Ascending aorta (tissue), 2 donors: ENCODE results near the gene NCKAP5. TPM values are rescaled to one million over a fixed set of nuclear protein-coding genes. Genes with fewer than 3 reads are reported as not detected.

Experiments used
- DNase-seq, 2 donors: peaks; one replicate each; pipeline ENCODE4 v3.0.0-alpha.2; 2019; ENCODE audit warnings: low spot score in 2 of 2
- H3K27ac ChIP-seq, 2 donors: fragments of 200-600 bp; sonication (generic); one replicate each; pipeline ENCODE4 v1.5.1; 2016 to 2017; ENCODE audit warnings: mild to moderate bottlenecking in 1 of 2
- H3K27me3 ChIP-seq: fragments of 200-600 bp; sonication (generic); one replicate; pipeline ENCODE4 v1.5.1; 2017
- H3K36me3 ChIP-seq, 2 donors: fragments of 200-600 bp; sonication (generic); one replicate each; pipeline ENCODE4 v1.5.1; 2016
- H3K4me1 ChIP-seq, 2 donors: fragments of 200-600 bp; sonication (generic); one replicate each; pipeline ENCODE4 v1.5.1; 2016 to 2017; ENCODE audit warnings: mild to moderate bottlenecking in 1 of 2
- H3K4me3 ChIP-seq, 2 donors: fragments of 200-600 bp; sonication (generic); one replicate each; pipeline ENCODE4 v1.5.1; 2016 to 2017; ENCODE audit warnings: mild to moderate bottlenecking in 1 of 2
- H3K9me3 ChIP-seq, 2 donors: fragments of 200-600 bp; sonication (generic); one replicate each; pipeline ENCODE4 v1.5.1; 2016
- intact Hi-C: fragments of 100-400 bp; cut with DNase I; formaldehyde crosslinking; loops from one replicate; pipeline ENCODE4 v1.15.1; 2023
- total RNA-seq: library from RNA; depleted of rRNA; stranded (reverse); fragments of >200 nt; gene quantifications from one replicate; pipeline ENCODE4 v1.1.0, GENCODE V29; 2016
- TF ChIP-seq, protein P1 (sequence below), 3 experiments: fragments of 200-600 bp in 2 of 3; fragments of 450-650 bp in 1 of 3; sonication (generic) in 2 of 3; IDR thresholded peaks; one replicate each; pipeline ENCODE4 v1.5.1; 2016 to 2019; ENCODE audit warnings: antibody characterized with exemption in 3 of 3, mild to moderate bottlenecking in 1 of 3, moderate library complexity in 1 of 3

NCKAP5 gene
- total RNA-seq, 1 donor from 2014 or later: 0.75 TPM

DNA sequence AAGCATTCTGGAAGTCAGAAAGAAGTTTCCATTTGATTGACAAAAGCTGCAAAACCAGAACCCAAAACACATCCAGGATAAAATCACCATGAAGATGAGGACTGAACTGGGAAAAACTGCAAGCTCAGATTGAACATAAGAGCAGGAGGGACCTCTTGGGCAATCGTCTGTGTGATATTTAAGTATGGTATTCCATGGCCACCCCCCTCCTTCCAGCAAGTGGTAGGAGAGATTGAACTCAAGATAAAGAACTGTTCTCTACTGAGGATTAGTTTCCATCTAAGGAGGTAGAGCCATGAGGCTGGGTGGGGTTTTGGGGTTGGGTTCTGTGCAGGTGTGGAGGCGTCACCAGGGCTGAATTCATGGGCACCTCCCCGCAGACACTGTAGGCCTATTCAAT lies 251.1 kb downstream of the NCKAP5 start:
- Histone ChIP-seq H3K36me3 (no peaks in the 10 kb centered on the region), H3K4me1 (no peaks in the 10 kb centered on the region), H3K27me3 (no peaks in the 10 kb centered on the region), H3K9me3 (no peaks in the 10 kb centered on the region), H3K27ac (no peak overlapping the region), H3K4me3 (no peak overlapping the region)
- intact Hi-C loops: no loop called here
- TF ChIP-seq, protein P1, sequence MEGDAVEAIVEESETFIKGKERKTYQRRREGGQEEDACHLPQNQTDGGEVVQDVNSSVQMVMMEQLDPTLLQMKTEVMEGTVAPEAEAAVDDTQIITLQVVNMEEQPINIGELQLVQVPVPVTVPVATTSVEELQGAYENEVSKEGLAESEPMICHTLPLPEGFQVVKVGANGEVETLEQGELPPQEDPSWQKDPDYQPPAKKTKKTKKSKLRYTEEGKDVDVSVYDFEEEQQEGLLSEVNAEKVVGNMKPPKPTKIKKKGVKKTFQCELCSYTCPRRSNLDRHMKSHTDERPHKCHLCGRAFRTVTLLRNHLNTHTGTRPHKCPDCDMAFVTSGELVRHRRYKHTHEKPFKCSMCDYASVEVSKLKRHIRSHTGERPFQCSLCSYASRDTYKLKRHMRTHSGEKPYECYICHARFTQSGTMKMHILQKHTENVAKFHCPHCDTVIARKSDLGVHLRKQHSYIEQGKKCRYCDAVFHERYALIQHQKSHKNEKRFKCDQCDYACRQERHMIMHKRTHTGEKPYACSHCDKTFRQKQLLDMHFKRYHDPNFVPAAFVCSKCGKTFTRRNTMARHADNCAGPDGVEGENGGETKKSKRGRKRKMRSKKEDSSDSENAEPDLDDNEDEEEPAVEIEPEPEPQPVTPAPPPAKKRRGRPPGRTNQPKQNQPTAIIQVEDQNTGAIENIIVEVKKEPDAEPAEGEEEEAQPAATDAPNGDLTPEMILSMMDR (IDR thresholded peaks at IDR 0.05): no peak
- no peak for DNase-seq

DNA sequence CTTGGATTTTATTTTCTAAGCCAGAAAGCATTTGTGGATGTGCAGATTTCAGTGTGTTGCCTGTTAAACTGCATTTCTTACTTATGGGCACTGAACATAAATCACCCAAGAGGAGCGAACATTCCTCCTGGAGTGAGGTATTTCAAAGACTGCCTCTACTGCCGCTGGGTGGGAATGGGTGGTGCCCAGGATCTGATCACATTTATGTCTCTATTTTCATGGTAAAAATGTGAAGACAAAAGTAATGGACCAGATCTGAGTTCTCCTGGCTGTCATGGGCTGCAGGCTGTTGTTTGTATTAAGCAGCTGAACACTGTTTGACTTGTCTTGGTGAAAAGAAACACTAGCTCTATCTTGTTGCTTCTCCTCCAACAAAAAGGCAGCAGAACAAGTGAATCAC lies 251.7 kb downstream of the NCKAP5 start:
- Histone ChIP-seq H3K27me3 (no peaks in the 10 kb centered on the region), H3K36me3 (no peaks in the 10 kb centered on the region), H3K4me1 (no peaks in the 10 kb centered on the region), H3K9me3 (no peaks in the 10 kb centered on the region), H3K4me3 (no peak overlapping the region), H3K27ac (no peak overlapping the region)
- no peak for DNase-seq
- intact Hi-C loops: no loop called here
- TF ChIP-seq, protein P1 (IDR thresholded peaks at IDR 0.05): no peak

DNA sequence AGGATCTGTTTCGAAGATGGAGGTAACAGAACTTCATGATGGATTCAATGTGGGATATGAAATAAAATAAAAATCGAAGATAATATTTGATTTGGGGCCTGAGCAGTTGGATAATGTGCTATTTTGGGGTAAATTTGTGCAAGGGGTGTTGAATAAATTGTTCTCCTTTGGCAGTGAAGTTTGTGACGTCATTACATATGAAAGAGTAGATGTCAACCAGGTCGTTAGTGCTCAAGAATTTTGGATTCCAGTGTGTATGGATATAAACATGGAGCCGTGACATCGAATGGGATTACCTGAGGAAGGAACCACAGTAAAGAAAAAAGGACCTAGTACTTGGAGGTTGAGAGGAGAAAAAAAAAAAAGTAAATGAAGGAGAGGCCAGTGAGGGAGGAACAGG lies 253.0 kb downstream of the NCKAP5 start:
- H3K4me3 ChIP-seq: no peak overlapping the region
- TF ChIP-seq, protein P1 (IDR thresholded peaks at IDR 0.05): no peak
- no peaks in the 10 kb centered on the region for H3K36me3 ChIP-seq
- H3K4me1 ChIP-seq: no peaks in the 10 kb centered on the region
- no peak overlapping the region for H3K27ac ChIP-seq
- DNase-seq: no peak
- H3K27me3 ChIP-seq: no peaks in the 10 kb centered on the region
- intact Hi-C loops: no loop called here
- no peaks in the 10 kb centered on the region for H3K9me3 ChIP-seq

DNA sequence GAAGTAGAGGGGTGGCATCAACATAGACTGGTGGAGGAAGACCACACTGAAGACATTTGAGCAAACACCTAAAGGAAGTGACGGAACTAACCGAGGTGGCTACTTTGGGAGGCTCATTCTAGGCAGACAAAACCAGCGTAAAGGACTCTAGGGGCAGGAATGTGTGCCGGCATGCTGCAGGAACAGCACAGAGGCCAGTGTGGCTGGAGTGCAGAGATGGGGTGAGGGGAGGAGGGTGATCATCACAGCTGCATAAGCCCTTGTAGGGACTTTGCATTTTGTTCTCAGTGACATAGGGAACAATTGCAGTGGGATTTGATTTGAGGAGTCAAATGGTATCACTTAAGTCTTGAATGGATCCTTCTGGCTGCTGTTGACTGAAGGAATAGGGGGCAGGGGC lies 253.5 kb downstream of the NCKAP5 start:
- TF ChIP-seq, protein P1 (IDR thresholded peaks at IDR 0.05): no peak
- no peak for DNase-seq
- Histone ChIP-seq H3K27ac (no peak overlapping the region), H3K27me3 (no peaks in the 10 kb centered on the region), H3K4me3 (no peak overlapping the region), H3K36me3 (no peaks in the 10 kb centered on the region), H3K9me3 (no peaks in the 10 kb centered on the region), H3K4me1 (no peaks in the 10 kb centered on the region)
- intact Hi-C loops: no loop called here

DNA sequence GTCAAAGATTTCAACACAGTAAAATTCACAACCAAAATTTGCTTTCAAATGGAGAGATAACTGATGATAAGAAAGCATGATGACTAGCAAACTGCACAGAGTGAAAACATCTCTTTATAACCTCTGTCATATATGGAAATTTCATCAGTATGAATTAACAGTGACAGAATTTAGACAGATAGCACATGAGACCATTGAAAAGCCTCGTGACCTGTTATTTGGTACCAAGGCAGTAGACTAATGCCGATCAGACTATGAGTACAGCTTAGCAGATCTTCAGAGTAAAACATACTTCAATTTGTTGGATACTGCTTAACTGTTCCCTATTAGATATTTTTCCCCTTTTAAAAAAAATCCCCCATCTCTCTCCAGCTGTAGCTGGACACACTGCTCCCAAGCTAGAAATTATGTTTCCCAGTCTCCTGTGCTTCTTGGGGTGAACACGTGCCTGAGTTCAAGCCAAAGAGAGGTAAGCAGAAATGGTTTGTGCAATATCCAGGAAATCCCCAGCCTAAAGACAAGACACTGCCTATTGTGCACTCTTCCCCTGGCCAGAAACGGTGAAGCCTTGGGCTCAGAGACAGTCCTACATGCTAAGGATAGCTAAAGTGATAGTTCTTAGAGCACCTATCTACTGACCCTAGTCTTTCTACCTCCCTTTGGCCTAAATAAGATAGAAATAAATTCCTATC lies 256.1 kb downstream of the NCKAP5 start:
- TF ChIP-seq, protein P1 (IDR thresholded peaks at IDR 0.05): no peak
- no peaks in the 10 kb centered on the region for H3K9me3 ChIP-seq
- intact Hi-C loops: no loop called here

DNA sequence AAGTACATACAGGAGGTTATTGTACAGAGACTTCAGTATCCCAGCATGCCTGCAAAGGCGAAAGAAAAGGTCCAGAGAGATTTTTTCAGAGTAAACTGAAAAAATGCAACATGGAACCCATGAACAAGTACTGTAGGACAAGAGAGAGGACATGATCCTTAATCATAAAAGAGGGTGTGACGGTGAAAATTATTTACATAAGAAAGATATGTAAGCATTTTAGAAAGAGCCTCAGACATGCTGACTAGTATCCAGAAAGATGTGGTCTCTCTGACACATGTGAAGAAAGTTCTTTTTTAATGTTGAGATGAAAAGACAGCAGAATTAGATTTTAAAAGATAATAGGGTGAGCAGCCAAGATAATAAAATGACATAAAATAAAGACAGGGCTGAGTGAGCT lies 262.0 kb downstream of the NCKAP5 start:
- no peak for DNase-seq
- intact Hi-C loops: no loop called here
- Histone ChIP-seq H3K27ac (no peak overlapping the region), H3K36me3 (no peaks in the 10 kb centered on the region), H3K9me3 (no peaks in the 10 kb centered on the region), H3K27me3 (no peaks in the 10 kb centered on the region), H3K4me3 (no peak overlapping the region), H3K4me1 (no peaks in the 10 kb centered on the region)
- TF ChIP-seq, protein P1 (IDR thresholded peaks at IDR 0.05): no peak

More for the DNA sequence above, 256.1 kb downstream of the NCKAP5 start:
- no peak overlapping the region for H3K4me3 ChIP-seq
- DNase-seq: no peak
- no peaks in the 10 kb centered on the region for H3K27me3 ChIP-seq
- H3K4me1 ChIP-seq: no peaks in the 10 kb centered on the region
- H3K36me3 ChIP-seq: no peaks in the 10 kb centered on the region
- no peak overlapping the region for H3K27ac ChIP-seq
